Mesodermal cell (in vitro differentiated cells): ENCODE results near the gene LGALS9. TPM values are rescaled to one million over a fixed set of nuclear protein-coding genes. Genes with fewer than 3 reads are reported as not detected.

Experiments used
- H3K27ac ChIP-seq: 2 replicates; pipeline ENCODE4 v1.7.0; 2013; ENCODE audit warnings: mild to moderate bottlenecking, low read depth, low read length, moderate library complexity; ENCODE audit not compliant: severe bottlenecking
- H3K36me3 ChIP-seq: 2 replicates; pipeline ENCODE4 v1.7.1; 2013; ENCODE audit warnings: mild to moderate bottlenecking, low read length, moderate library complexity; ENCODE audit not compliant: control insufficient read depth, insufficient read depth
- H3K4me1 ChIP-seq: one replicate; pipeline ENCODE4 v1.7.1; 2013; ENCODE audit warnings: mild to moderate bottlenecking, low read length; ENCODE audit not compliant: insufficient read depth, control insufficient read depth, poor library complexity, severe bottlenecking
- H3K4me3 ChIP-seq: 2 replicates; pipeline ENCODE4 v1.7.0; 2013; ENCODE audit warnings: low read length, control low read depth, mild to moderate bottlenecking; ENCODE audit not compliant: insufficient read depth, poor library complexity, severe bottlenecking; ENCODE audit errors: extremely low read depth
- H3K9me3 ChIP-seq: 2 replicates; pipeline ENCODE4 v1.7.1; 2013; ENCODE audit warnings: mild to moderate bottlenecking, low read length, moderate library complexity; ENCODE audit not compliant: control insufficient read depth
- WGBS, 2 experiments: methylation state at CpG; one replicate each; pipeline ENCODE4 v1.1.5; 2013; ENCODE audit warnings: missing lambda C conversion rate in 2 of 2; ENCODE audit not compliant: insufficient coverage in 2 of 2; 5-methylcytosine and 5-hydroxymethylcytosine counted together
- polyA plus RNA-seq, 2 experiments: library from polyadenylated mRNA; stranded (reverse); fragments of 50-300 nt; gene quantifications; one replicate each; pipeline ENCODE4 v1.2.3, GENCODE V29; 2013

Gene LGALS9
- 5.2 TPM for polyA plus RNA-seq (2013, experiment 1 of 2)
- polyA plus RNA-seq (2013, experiment 2 of 2): 5.8 TPM

GRCh38 chr17:27630607-27631410 is at the start of gene LGALS9:
TSS of gene LGALS9 (plus strand) at chr17:27631188. CDS start at chr17:27631266, 78 bp downstream.
- peaks cover 2% of the 10 kb centered on the region for H3K4me1 ChIP-seq
- 69 to 81% methylated on average over 8 to 10 of the region's 10 CpGs for WGBS, 2 experiments
- H3K27ac ChIP-seq: no peak within 1 kb of the TSS
- no peak within 1 kb of the TSS for H3K4me3 ChIP-seq
- peaks cover 18% of the 10 kb centered on the region for H3K36me3 ChIP-seq
- no peaks in the 10 kb centered on the region for H3K9me3 ChIP-seq

GRCh38 chr17:27582696-27583095 is 48.3 kb upstream of the LGALS9 start:
- Histone ChIP-seq H3K4me3 (no peak overlapping the region), H3K36me3 (peaks cover 41% of the 10 kb centered on the region), H3K27ac (no peak overlapping the region), H3K9me3 (no peaks in the 10 kb centered on the region), H3K4me1 (peaks cover 44% of the 10 kb centered on the region)
- whole genome bisulfite sequencing, 2 experiments: 97% methylated on average over 12 to 14 of the region's 18 CpGs

- peaks cover 52% of the 10 kb centered on the region for H3K36me3 ChIP-seq
- WGBS, 2 experiments: 88 to 91% methylated on average over 7 to 8 of the region's 9 CpGs
These were observed 45.8 kb upstream of the LGALS9 start for GRCh38 chr17:27585153-27585681.

GRCh38 chr17:27585792-27586191 is 45.2 kb upstream of the LGALS9 start:
- Histone ChIP-seq H3K9me3 (no peaks in the 10 kb centered on the region), H3K36me3 (peaks cover 55% of the 10 kb centered on the region), H3K27ac (peak overlapping the region; percentile 67), H3K4me3 (no peak overlapping the region), H3K4me1 (peaks cover 22% of the 10 kb centered on the region)
- 82 to 91% methylated on average over 3 to 5 of the region's 5 CpGs for WGBS, 2 experiments

More at GRCh38 chr17:27585153-27585681, 45.8 kb upstream of the LGALS9 start:
- Histone ChIP-seq H3K4me1 (peaks cover 23% of the 10 kb centered on the region), H3K9me3 (no peaks in the 10 kb centered on the region), H3K4me3 (no peak overlapping the region), H3K27ac (no peak overlapping the region)

GRCh38 chr17:27586203-27586721 is 44.7 kb upstream of the LGALS9 start:
- WGBS, 2 experiments: 87 to 95% methylated on average over 3 to 6 of the region's 8 CpGs
- peak overlapping the region; percentile 67 for H3K27ac ChIP-seq

GRCh38 chr17:27588354-27588753 is 42.6 kb upstream of the LGALS9 start:
- no peak overlapping the region for H3K27ac ChIP-seq
- H3K9me3 ChIP-seq: no peaks in the 10 kb centered on the region
- WGBS, 2 experiments: 90 to 96% methylated on average over 14 to 15 of the region's 15 CpGs

More at GRCh38 chr17:27586203-27586721, 44.7 kb upstream of the LGALS9 start:
- no peaks in the 10 kb centered on the region for H3K9me3 ChIP-seq
- H3K4me1 ChIP-seq: peaks cover 22% of the 10 kb centered on the region
- H3K4me3 ChIP-seq: no peak overlapping the region
- peaks cover 60% of the 10 kb centered on the region for H3K36me3 ChIP-seq

GRCh38 chr17:27590864-27591263 is 40.1 kb upstream of the LGALS9 start:
- peaks cover 11% of the 10 kb centered on the region for H3K4me1 ChIP-seq
- H3K36me3 ChIP-seq: peaks cover 80% of the 10 kb centered on the region
- H3K27ac ChIP-seq: no peak overlapping the region
- H3K4me3 ChIP-seq: no peak overlapping the region
- 100% methylated on average over 2 to 3 of the region's 3 CpGs for WGBS, 2 experiments
- no peaks in the 10 kb centered on the region for H3K9me3 ChIP-seq

More at GRCh38 chr17:27588354-27588753, 42.6 kb upstream of the LGALS9 start:
- H3K4me1 ChIP-seq: peaks cover 15% of the 10 kb centered on the region
- no peak overlapping the region for H3K4me3 ChIP-seq
- peaks cover 73% of the 10 kb centered on the region for H3K36me3 ChIP-seq

GRCh38 chr17:27591986-27592385 is 39.0 kb upstream of the LGALS9 start:
- Histone ChIP-seq H3K4me1 (peaks cover under 1% of the 10 kb centered on the region), H3K9me3 (no peaks in the 10 kb centered on the region), H3K27ac (no peak overlapping the region), H3K36me3 (peaks cover 80% of the 10 kb centered on the region), H3K4me3 (no peak overlapping the region)
- WGBS, 2 experiments: no CpG with 5 or more reads among the region's 3 CpGs

- H3K4me3 ChIP-seq: no peak overlapping the region
- H3K9me3 ChIP-seq: no peaks in the 10 kb centered on the region
- H3K36me3 ChIP-seq: peaks cover 81% of the 10 kb centered on the region
- H3K27ac ChIP-seq: no peak overlapping the region
- no peaks in the 10 kb centered on the region for H3K4me1 ChIP-seq
- 97% methylated on average over 8 to 9 of the region's 9 CpGs for WGBS, 2 experiments
These were observed 37.6 kb upstream of the LGALS9 start for GRCh38 chr17:27593232-27593856.

- 94 to 96% methylated on average over 3 of the region's 3 CpGs for WGBS, 2 experiments
- no peak overlapping the region for H3K27ac ChIP-seq
These were observed 37.1 kb upstream of the LGALS9 start for GRCh38 chr17:27593857-27594255.

More at GRCh38 chr17:27593857-27594255, 37.1 kb upstream of the LGALS9 start:
- Histone ChIP-seq H3K9me3 (no peaks in the 10 kb centered on the region), H3K36me3 (peaks cover 83% of the 10 kb centered on the region), H3K4me3 (no peak overlapping the region), H3K4me1 (no peaks in the 10 kb centered on the region)
